Astrocyte (in vitro differentiated cells and primary cell): ENCODE measurements around the gene CDKN1A.

Experiments
- EZH2 ChIP-seq: IDR thresholded peaks from 2 replicates; pipeline ENCODE4 v1.6.1; 2012; ENCODE audit warnings: mild to moderate bottlenecking, low read length, inconsistent platforms; ENCODE audit not compliant: insufficient read depth
- TF ChIP-seq, protein P1 (sequence below): IDR thresholded peaks from 2 replicates; pipeline ENCODE4 v1.5.1; 2011; ENCODE audit warnings: low read depth, mild to moderate bottlenecking, inconsistent platforms, low read length, moderate library complexity; ENCODE audit not compliant: insufficient read depth

DNA sequence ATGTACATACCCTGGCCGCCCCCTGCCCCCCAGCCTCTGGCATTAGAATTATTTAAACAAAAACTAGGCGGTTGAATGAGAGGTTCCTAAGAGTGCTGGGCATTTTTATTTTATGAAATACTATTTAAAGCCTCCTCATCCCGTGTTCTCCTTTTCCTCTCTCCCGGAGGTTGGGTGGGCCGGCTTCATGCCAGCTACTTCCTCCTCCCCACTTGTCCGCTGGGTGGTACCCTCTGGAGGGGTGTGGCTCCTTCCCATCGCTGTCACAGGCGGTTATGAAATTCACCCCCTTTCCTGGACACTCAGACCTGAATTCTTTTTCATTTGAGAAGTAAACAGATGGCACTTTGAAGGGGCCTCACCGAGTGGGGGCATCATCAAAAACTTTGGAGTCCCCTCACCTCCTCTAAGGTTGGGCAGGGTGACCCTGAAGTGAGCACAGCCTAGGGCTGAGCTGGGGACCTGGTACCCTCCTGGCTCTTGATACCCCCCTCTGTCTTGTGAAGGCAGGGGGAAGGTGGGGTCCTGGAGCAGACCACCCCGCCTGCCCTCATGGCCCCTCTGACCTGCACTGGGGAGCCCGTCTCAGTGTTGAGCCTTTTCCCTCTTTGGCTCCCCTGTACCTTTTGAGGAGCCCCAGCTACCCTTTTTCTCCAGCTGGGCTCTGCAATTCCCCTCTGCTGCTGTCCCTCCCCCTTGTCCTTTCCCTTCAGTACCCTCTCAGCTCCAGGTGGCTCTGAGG lies 7.6 kb downstream of the CDKN1A start:
- TF ChIP-seq, protein P1, sequence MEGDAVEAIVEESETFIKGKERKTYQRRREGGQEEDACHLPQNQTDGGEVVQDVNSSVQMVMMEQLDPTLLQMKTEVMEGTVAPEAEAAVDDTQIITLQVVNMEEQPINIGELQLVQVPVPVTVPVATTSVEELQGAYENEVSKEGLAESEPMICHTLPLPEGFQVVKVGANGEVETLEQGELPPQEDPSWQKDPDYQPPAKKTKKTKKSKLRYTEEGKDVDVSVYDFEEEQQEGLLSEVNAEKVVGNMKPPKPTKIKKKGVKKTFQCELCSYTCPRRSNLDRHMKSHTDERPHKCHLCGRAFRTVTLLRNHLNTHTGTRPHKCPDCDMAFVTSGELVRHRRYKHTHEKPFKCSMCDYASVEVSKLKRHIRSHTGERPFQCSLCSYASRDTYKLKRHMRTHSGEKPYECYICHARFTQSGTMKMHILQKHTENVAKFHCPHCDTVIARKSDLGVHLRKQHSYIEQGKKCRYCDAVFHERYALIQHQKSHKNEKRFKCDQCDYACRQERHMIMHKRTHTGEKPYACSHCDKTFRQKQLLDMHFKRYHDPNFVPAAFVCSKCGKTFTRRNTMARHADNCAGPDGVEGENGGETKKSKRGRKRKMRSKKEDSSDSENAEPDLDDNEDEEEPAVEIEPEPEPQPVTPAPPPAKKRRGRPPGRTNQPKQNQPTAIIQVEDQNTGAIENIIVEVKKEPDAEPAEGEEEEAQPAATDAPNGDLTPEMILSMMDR: no peak
- TF ChIP-seq EZH2: no peak
